HCT116 (cell line): ENCODE data around the gene SCARF1. TPM values are rescaled to one million over a fixed set of nuclear protein-coding genes. Genes with fewer than 3 reads are reported as not detected.

Source experiments
- ATAC-seq: fragments of 200-7000 bp; cut with Tn5 transposase; 2 replicates; pipeline ENCODE4 v1.9.1; 2020; ENCODE audit warnings: mild to moderate bottlenecking, moderate library complexity
- BruUV-seq: library from RNA; stranded (reverse); fragments of 400-500 nt; replicated peaks from 2 replicates; lab custom pipeline; 2021; lab: Mats Ljungman, UMichigan
- CTCF ChIA-PET: fragments of 300-600 bp; sonication (Branson Sonifier 250); formaldehyde crosslinking; loops from one replicate; lab custom pipeline; 2021; ENCODE audit warnings: antibody characterized with exemption; lab: Charles Lee
- POLR2A ChIA-PET: fragments of 300-600, 350-600 bp; sonication (Branson Sonifier 250); formaldehyde crosslinking; loops from one replicate; lab custom pipeline; 2021; ENCODE audit warnings: antibody characterized with exemption; lab: Charles Lee
- RAD21 ChIA-PET, 2 experiments: fragments of 300-600 bp; sonication (Branson Sonifier 250); formaldehyde crosslinking; loops; one replicate each; lab custom pipeline; 2023; ENCODE audit warnings: low total read pairs in 2 of 2; ENCODE audit not compliant: uncharacterized antibody in 2 of 2, unreplicated experiment in 2 of 2, low non-redundant PET in 1 of 2; lab: Charles Lee
- DNase-seq: peaks from one replicate; pipeline ENCODE4 v3.0.0-alpha.2; 2010; ENCODE audit warnings: low read depth, low spot score
- H2AFZ ChIP-seq: fragments of 200-600 bp; shearing (Covaris generic), sonication (generic); 2 replicates; pipeline ENCODE4 v1.6.1; 2017; ENCODE audit warnings: low read depth, mixed run types, mixed read lengths, antibody characterized with exemption, low read length; ENCODE audit not compliant: poor library complexity, severe bottlenecking
- H3K27ac ChIP-seq: 2 replicates; pipeline ENCODE4 v1.5.1; 2012; ENCODE audit warnings: low read depth, low read length
- H3K27me3 ChIP-seq: fragments of 200-600 bp; sonication (generic); 2 replicates; pipeline ENCODE4 v1.6.1; 2016; ENCODE audit warnings: mixed run types, low read length, mixed read lengths; ENCODE audit not compliant: insufficient read depth
- H3K36me3 ChIP-seq, 2 experiments: fragments of 200-500 bp in 1 of 2; fragments of 200-600 bp in 1 of 2; sonication (Bioruptor generic) in 1 of 2; sonication (generic) in 1 of 2; 2 replicates each; pipeline versions ENCODE4 v1.5.1 to v1.6.1; 2014 to 2016; ENCODE audit warnings: low read length in 2 of 2, inconsistent platforms in 1 of 2, mixed read lengths in 1 of 2, mixed run types in 1 of 2; ENCODE audit not compliant: insufficient read depth in 2 of 2, control insufficient read depth in 1 of 2
- H3K4me1 ChIP-seq, 2 experiments: fragments of 200-600 bp in 1 of 2; sonication (generic) in 1 of 2; 2 replicates each; pipeline versions ENCODE4 v1.5.1 to v1.6.1; 2012 to 2017; ENCODE audit warnings: low read length in 2 of 2, inconsistent platforms in 1 of 2, mild to moderate bottlenecking in 1 of 2, mixed read lengths in 1 of 2, mixed run types in 1 of 2, moderate library complexity in 1 of 2; ENCODE audit not compliant: insufficient read depth in 2 of 2, control insufficient read depth in 1 of 2
- H3K4me2 ChIP-seq: fragments of 200-600 bp; sonication (generic); 2 replicates; pipeline ENCODE4 v1.6.1; 2017; ENCODE audit warnings: mixed run types, low read length, mixed read lengths
- H3K4me3 ChIP-seq, 2 experiments: fragments of 200-600 bp in 1 of 2; sonication (generic) in 1 of 2; replicated peaks in 1 of 2; 2 replicates each; pipeline ENCODE4 v1.5.1; 2011 to 2016; ENCODE audit warnings: low read length in 2 of 2, control low read depth in 1 of 2, low read depth in 1 of 2, mild to moderate bottlenecking in 1 of 2, mixed read lengths in 1 of 2, mixed run types in 1 of 2
- H3K79me2 ChIP-seq: fragments of 200-600 bp; sonication (generic); 2 replicates; pipeline ENCODE4 v1.6.1; 2017; ENCODE audit warnings: mild to moderate bottlenecking, mixed run types, low read length, moderate library complexity, mixed read lengths; ENCODE audit not compliant: insufficient read depth
- H3K9ac ChIP-seq: fragments of 200-600 bp; sonication (generic); 2 replicates; pipeline ENCODE4 v1.6.1; 2016; ENCODE audit warnings: low read length, mixed read lengths
- H3K9me2 ChIP-seq: fragments of 200-600 bp; sonication (generic), shearing (Covaris generic); 2 replicates; pipeline ENCODE4 v1.6.1; 2017; ENCODE audit warnings: mixed run types, mild to moderate bottlenecking, moderate library complexity; ENCODE audit not compliant: insufficient read depth
- H3K9me3 ChIP-seq, 2 experiments: fragments of 200-500 bp in 1 of 2; fragments of 200-600 bp in 1 of 2; sonication (Bioruptor generic) in 1 of 2; sonication (generic) in 1 of 2; 2 replicates each; pipeline ENCODE4 v1.6.1; 2014 to 2017; ENCODE audit warnings: low read length in 2 of 2, mixed read lengths in 2 of 2, inconsistent platforms in 1 of 2, low read depth in 1 of 2, mild to moderate bottlenecking in 1 of 2, mixed run types in 1 of 2, moderate library complexity in 1 of 2; ENCODE audit not compliant: control insufficient read depth in 1 of 2, insufficient read depth in 1 of 2
- H4K20me1 ChIP-seq: fragments of 200-600 bp; sonication (generic), shearing (Covaris generic); 2 replicates; pipeline ENCODE4 v1.6.1; 2017; ENCODE audit warnings: mixed run types, mild to moderate bottlenecking, moderate library complexity; ENCODE audit not compliant: insufficient read depth
- CBX3 ChIP-seq: IDR thresholded peaks from 2 replicates; pipeline ENCODE4 v1.6.1; 2012; ENCODE audit warnings: low read depth
- CEBPB ChIP-seq: IDR thresholded peaks from 2 replicates; pipeline ENCODE4 v1.6.1; 2012; ENCODE audit warnings: low read depth
- EGR1 ChIP-seq: IDR thresholded peaks from 2 replicates; pipeline ENCODE4 v1.6.1; 2012; ENCODE audit warnings: low read depth
- FOSL1 ChIP-seq: IDR thresholded peaks from 2 replicates; pipeline ENCODE4 v1.6.1; 2012; ENCODE audit warnings: low read depth
- JUND ChIP-seq: IDR thresholded peaks from 2 replicates; pipeline ENCODE4 v1.6.1; 2012
- POLR2A ChIP-seq: IDR thresholded peaks from 2 replicates; pipeline ENCODE4 v1.7.0; 2011; ENCODE audit warnings: borderline replicate concordance; ENCODE audit not compliant: insufficient read depth, insufficient read length; ENCODE audit errors: extremely low read depth
- POLR2AphosphoS5 ChIP-seq: IDR thresholded peaks from 2 replicates; pipeline ENCODE4 v1.6.1; 2011; ENCODE audit warnings: mild to moderate bottlenecking, low read depth, low read length, moderate library complexity
- SIN3A ChIP-seq: IDR thresholded peaks from 2 replicates; pipeline ENCODE4 v1.6.1; 2012; ENCODE audit warnings: low read depth
- SP1 ChIP-seq: IDR thresholded peaks from 2 replicates; pipeline ENCODE4 v1.6.1; 2012; ENCODE audit warnings: low read depth
- SRF ChIP-seq: IDR thresholded peaks from 2 replicates; pipeline ENCODE4 v1.6.1; 2012; ENCODE audit warnings: low read depth
- TCF7L2 ChIP-seq: IDR thresholded peaks from 2 replicates; pipeline ENCODE4 v1.7.0; 2011; ENCODE audit warnings: borderline replicate concordance, inconsistent platforms; ENCODE audit not compliant: insufficient read depth, insufficient read length; ENCODE audit errors: extremely low read depth
- YY1 ChIP-seq: IDR thresholded peaks from 2 replicates; pipeline ENCODE4 v1.6.1; 2011; ENCODE audit warnings: low read length, low read depth, moderate library complexity, mild to moderate bottlenecking; ENCODE audit not compliant: insufficient replicate concordance; ENCODE audit errors: extremely low read depth
- ZFX ChIP-seq: fragments of 450-650 bp; IDR thresholded peaks from 2 replicates; pipeline ENCODE4 v1.6.1; 2017
- ZNF274 ChIP-seq: fragments of 200-500 bp; sonication (Bioruptor generic); IDR thresholded peaks from 2 replicates; pipeline ENCODE4 v1.6.1; 2014; ENCODE audit warnings: mild to moderate bottlenecking, low read depth, low read length, inconsistent platforms
- intact Hi-C: fragments of 100-400 bp; cut with micrococcal nuclease; formaldehyde crosslinking; loops from 2 replicates; pipeline ENCODE4 v1.10.0; 2022
- total RNA-seq: library from RNA; stranded (reverse); gene quantifications from one replicate; pipeline ENCODE4 v1.2.1, GENCODE V29; 2021; ENCODE audit not compliant: unreplicated experiment
- TF ChIP-seq, protein P1 (sequence below): IDR thresholded peaks from 2 replicates; pipeline ENCODE4 v1.6.1; 2012
- TF ChIP-seq, protein P2 (sequence below): IDR thresholded peaks from 2 replicates; pipeline ENCODE4 v1.6.1; 2011; ENCODE audit warnings: mild to moderate bottlenecking, low read length, moderate library complexity; ENCODE audit not compliant: insufficient replicate concordance; ENCODE audit errors: extremely low read depth
- TF ChIP-seq, protein P3 (sequence below), 3 experiments: fragments of 200-600 bp in 1 of 3; sonication (generic) in 1 of 3; IDR thresholded peaks in 2 of 3; conservative IDR thresholded peaks in 1 of 3; 2 replicates each; pipeline ENCODE4 v1.5.1; 2012 to 2017; ENCODE audit warnings: low read depth in 2 of 3, low read length in 2 of 3, antibody characterized with exemption in 1 of 3, borderline replicate concordance in 1 of 3, control low read depth in 1 of 3, mild to moderate bottlenecking in 1 of 3, mixed read lengths in 1 of 3, mixed run types in 1 of 3, moderate library complexity in 1 of 3; ENCODE audit not compliant: insufficient read depth in 1 of 3

Gene SCARF1
- total RNA-seq, 1 experiment from 2014 or later = 2.2 TPM

DNA sequence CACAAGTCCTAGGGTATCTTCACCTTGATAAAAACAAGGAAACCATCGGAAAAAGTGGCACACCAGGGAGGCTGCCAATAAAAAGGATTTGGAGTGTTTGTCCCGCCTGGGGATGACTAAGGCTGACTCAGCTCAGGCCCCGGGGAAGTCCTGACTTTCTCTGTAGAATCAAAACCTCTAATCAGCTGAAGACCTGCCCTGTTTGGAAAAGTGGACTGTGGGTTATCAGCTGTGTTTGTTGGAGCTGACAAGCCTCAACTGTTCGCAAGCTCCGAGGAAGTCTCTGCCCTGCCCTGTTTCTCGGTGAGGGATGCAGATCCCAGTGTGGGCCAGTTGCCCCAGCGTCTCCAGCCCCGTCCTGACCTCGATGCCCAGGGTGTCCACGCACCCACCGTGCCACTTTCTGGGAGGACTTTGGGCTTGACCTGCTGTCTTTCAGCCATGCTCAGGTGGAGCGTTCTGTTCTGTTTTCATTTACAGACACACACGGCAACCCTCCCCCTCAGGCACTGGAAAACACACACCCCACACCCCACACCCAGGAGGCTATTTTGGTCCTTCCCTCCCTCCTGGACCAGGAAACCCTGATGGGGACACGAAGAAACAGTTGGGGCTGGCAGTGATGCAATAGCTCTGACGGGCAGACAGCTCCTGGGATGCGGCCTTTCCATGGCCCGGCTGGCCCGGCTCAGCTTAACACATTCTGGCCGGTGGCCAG, 55.3 kb downstream of the SCARF1 start:
- Histone ChIP-seq H3K27me3 (no peaks in the 10 kb centered on the region), H4K20me1 (no peaks in the 10 kb centered on the region), H3K9me3 (no peaks in the 10 kb centered on the region), H3K4me3 (peak overlapping the region in 1 of 2 experiments; percentile 25; a peak in 2 of 4 replicates), H3K4me2 (peak overlapping the region; percentile 71), H2AFZ (no peak overlapping the region), H3K9ac (peak overlapping the region; percentile 41), H3K36me3 (no peaks in the 10 kb centered on the region), H3K79me2 (no peaks in the 10 kb centered on the region), H3K27ac (peak overlapping the region; percentile 59), H3K9me2 (no peaks in the 10 kb centered on the region), H3K4me1 (peaks cover 44 to 53% of the 10 kb centered on the region in 2 experiments)
- intact Hi-C loops = no loop called here
- POLR2A ChIA-PET = interaction anchor here (0.8 to 0.9 kb wide), 2 partner anchors 28 to 59 kb away, joined by 3 read pairs; partner anchors contain the start of gene RILP
- RAD21 ChIA-PET = interaction anchor here (0.7 to 1.0 kb wide), 2 partner anchors 16 to 40 kb away, joined by 3 read pairs; no protein-coding TSS in a partner anchor
- ATAC-seq (peak; percentile 92), DNase-seq (peak; percentile 86)
- TF ChIP-seq, protein P1, sequence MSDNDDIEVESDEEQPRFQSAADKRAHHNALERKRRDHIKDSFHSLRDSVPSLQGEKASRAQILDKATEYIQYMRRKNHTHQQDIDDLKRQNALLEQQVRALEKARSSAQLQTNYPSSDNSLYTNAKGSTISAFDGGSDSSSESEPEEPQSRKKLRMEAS = peak; percentile 65; the same call in 1 of the 2 replicates
- TF ChIP-seq CBX3 (peak; percentile 88), JUND (peak; percentile 98), YY1 (no peak), SIN3A (peak; percentile 83), ZNF274 (no peak), CEBPB (peak; percentile 71; the same call in 1 of the 2 replicates), ZFX (no peak), EGR1 (no peak), TCF7L2 (peak; percentile 57), FOSL1 (peak; percentile 100), SRF (peak; percentile 89), POLR2AphosphoS5 (peak; percentile 62), SP1 (peak; percentile 92), POLR2A (no peak)
- TF ChIP-seq, protein P2, sequence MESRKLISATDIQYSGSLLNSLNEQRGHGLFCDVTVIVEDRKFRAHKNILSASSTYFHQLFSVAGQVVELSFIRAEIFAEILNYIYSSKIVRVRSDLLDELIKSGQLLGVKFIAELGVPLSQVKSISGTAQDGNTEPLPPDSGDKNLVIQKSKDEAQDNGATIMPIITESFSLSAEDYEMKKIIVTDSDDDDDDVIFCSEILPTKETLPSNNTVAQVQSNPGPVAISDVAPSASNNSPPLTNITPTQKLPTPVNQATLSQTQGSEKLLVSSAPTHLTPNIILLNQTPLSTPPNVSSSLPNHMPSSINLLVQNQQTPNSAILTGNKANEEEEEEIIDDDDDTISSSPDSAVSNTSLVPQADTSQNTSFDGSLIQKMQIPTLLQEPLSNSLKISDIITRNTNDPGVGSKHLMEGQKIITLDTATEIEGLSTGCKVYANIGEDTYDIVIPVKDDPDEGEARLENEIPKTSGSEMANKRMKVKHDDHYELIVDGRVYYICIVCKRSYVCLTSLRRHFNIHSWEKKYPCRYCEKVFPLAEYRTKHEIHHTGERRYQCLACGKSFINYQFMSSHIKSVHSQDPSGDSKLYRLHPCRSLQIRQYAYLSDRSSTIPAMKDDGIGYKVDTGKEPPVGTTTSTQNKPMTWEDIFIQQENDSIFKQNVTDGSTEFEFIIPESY = peak; percentile 66
- TF ChIP-seq, protein P3, sequence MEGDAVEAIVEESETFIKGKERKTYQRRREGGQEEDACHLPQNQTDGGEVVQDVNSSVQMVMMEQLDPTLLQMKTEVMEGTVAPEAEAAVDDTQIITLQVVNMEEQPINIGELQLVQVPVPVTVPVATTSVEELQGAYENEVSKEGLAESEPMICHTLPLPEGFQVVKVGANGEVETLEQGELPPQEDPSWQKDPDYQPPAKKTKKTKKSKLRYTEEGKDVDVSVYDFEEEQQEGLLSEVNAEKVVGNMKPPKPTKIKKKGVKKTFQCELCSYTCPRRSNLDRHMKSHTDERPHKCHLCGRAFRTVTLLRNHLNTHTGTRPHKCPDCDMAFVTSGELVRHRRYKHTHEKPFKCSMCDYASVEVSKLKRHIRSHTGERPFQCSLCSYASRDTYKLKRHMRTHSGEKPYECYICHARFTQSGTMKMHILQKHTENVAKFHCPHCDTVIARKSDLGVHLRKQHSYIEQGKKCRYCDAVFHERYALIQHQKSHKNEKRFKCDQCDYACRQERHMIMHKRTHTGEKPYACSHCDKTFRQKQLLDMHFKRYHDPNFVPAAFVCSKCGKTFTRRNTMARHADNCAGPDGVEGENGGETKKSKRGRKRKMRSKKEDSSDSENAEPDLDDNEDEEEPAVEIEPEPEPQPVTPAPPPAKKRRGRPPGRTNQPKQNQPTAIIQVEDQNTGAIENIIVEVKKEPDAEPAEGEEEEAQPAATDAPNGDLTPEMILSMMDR (IDR thresholded peaks at IDR 0.05 in 2 of 3, conservative IDR thresholded peaks at IDR 0.05 in 1 of 3; ENCODE audit: borderline replicate concordance in 1 of 3, insufficient read depth in 1 of 3, low read depth in 2 of 3, low read length in 2 of 3) = no peak
- no TSS peak for BruUV-seq
- CTCF ChIA-PET = interaction anchor here (1.3 to 1.7 kb wide), 2 partner anchors 16 to 58 kb away, joined by 3 to 8 read pairs; no protein-coding TSS in a partner anchor
